ENCODE results near the gene IL2RA.

Gene IL2RA

GRCh38 chr10:6036861-6037321 is 25.3 kb downstream of the IL2RA start:
- no peak for DNase-seq

GRCh38 chr10:6035931-6036575 is 26.1 kb downstream of the IL2RA start:
- Mint-ChIP-seq H3K27ac (peak overlapping the region; percentile 89), H3K4me3 (no peak overlapping the region), H3K9me3 (peaks cover 5% of the 10 kb centered on the region), H3K27me3 (no peaks in the 10 kb centered on the region), H3K36me3 (peaks cover 79% of the 10 kb centered on the region), H3K4me1 (peaks cover 74% of the 10 kb centered on the region)
- CTCF ChIA-PET, result interaction anchor here (1.1 to 1.3 kb wide), 2 partner anchors 13 to 60 kb away, joined by 3 read pairs; no protein-coding TSS in a partner anchor
- DNase-seq, result peak; percentile 14

More at GRCh38 chr10:6036861-6037321, 25.3 kb downstream of the IL2RA start:
- Mint-ChIP-seq H3K4me1 (peaks cover 81% of the 10 kb centered on the region), H3K9me3 (peaks cover 5% of the 10 kb centered on the region), H3K4me3 (no peak overlapping the region), H3K27me3 (no peaks in the 10 kb centered on the region), H3K27ac (peak overlapping the region; percentile 89), H3K36me3 (peaks cover 78% of the 10 kb centered on the region)
- CTCF ChIA-PET, result interaction anchor here (1.3 to 2.1 kb wide), 2 partner anchors 14 to 49 kb away, joined by 3 to 6 read pairs; no protein-coding TSS in a partner anchor

GRCh38 chr10:6035101-6035834 is 26.9 kb downstream of the IL2RA start:
- no peak overlapping the region for H3K4me3 Mint-ChIP-seq
- no peaks in the 10 kb centered on the region for H3K27me3 Mint-ChIP-seq
- DNase-seq, result peak; percentile 19
- peaks cover 82% of the 10 kb centered on the region for H3K36me3 Mint-ChIP-seq
- peaks cover 72% of the 10 kb centered on the region for H3K4me1 Mint-ChIP-seq
- H3K27ac Mint-ChIP-seq, result no peak overlapping the region
- CTCF ChIA-PET, result interaction anchor here (1.1 kb wide), 1 partner anchor 60 kb away, joined by 3 read pairs; no protein-coding TSS in a partner anchor
- H3K9me3 Mint-ChIP-seq, result peaks cover 11% of the 10 kb centered on the region

GRCh38 chr10:6034371-6034770 is 27.8 kb downstream of the IL2RA start:
- DNase-seq, result no peak
- no peak overlapping the region for H3K4me3 Mint-ChIP-seq
- peaks cover 79% of the 10 kb centered on the region for H3K36me3 Mint-ChIP-seq
- no peaks in the 10 kb centered on the region for H3K27me3 Mint-ChIP-seq
- peaks cover 15% of the 10 kb centered on the region for H3K9me3 Mint-ChIP-seq
- H3K4me1 Mint-ChIP-seq, result peaks cover 68% of the 10 kb centered on the region
- H3K27ac Mint-ChIP-seq, result no peak overlapping the region
- CTCF ChIA-PET, result interaction anchor here (0.7 to 1.4 kb wide), 2 partner anchors 15 to 698 kb away, joined by 3 to 5 read pairs; no protein-coding TSS in a partner anchor

- Mint-ChIP-seq H3K36me3 (peaks cover 75% of the 10 kb centered on the region), H3K27ac (no peak overlapping the region), H3K27me3 (no peaks in the 10 kb centered on the region), H3K9me3 (peaks cover 11% of the 10 kb centered on the region), H3K4me1 (peaks cover 63% of the 10 kb centered on the region), H3K4me3 (no peak overlapping the region)
- no peak for DNase-seq
- CTCF ChIA-PET, result interaction anchor here (0.7 to 1.4 kb wide), 4 partner anchors 11 to 698 kb away, joined by 3 to 5 read pairs (median 4); no protein-coding TSS in a partner anchor
Observed at GRCh38 chr10:6033954-6034353, 28.2 kb downstream of the IL2RA start.

- Mint-ChIP-seq H3K9me3 (peaks cover 10% of the 10 kb centered on the region), H3K27me3 (no peaks in the 10 kb centered on the region), H3K27ac (peak overlapping the region; percentile 60), H3K4me1 (peaks cover 56% of the 10 kb centered on the region), H3K36me3 (peaks cover 69% of the 10 kb centered on the region), H3K4me3 (no peak overlapping the region)
- no peak for DNase-seq
- CTCF ChIA-PET, result interaction anchor here (1.4 kb wide), 1 partner anchor 59 kb away, joined by 3 read pairs; no protein-coding TSS in a partner anchor
Observed at GRCh38 chr10:6030940-6031339, 31.2 kb downstream of the IL2RA start.

GRCh38 chr10:6030217-6030616 is 31.9 kb downstream of the IL2RA start:
- H3K9me3 Mint-ChIP-seq, result peaks cover 10% of the 10 kb centered on the region
- peaks cover 53% of the 10 kb centered on the region for H3K4me1 Mint-ChIP-seq
- H3K27me3 Mint-ChIP-seq, result no peaks in the 10 kb centered on the region
- peaks cover 66% of the 10 kb centered on the region for H3K36me3 Mint-ChIP-seq
- H3K4me3 Mint-ChIP-seq, result no peak overlapping the region
- H3K27ac Mint-ChIP-seq, result no peak overlapping the region
- no peak for DNase-seq
- CTCF ChIA-PET, result interaction anchor here (1.4 kb wide), 1 partner anchor 60 kb away, joined by 3 read pairs; no protein-coding TSS in a partner anchor

GRCh38 chr10:6027929-6028328 is 34.2 kb downstream of the IL2RA start:
- CTCF ChIA-PET, result interaction anchor here (0.8 to 1.3 kb wide), 2 partner anchors 13 to 23 kb away, joined by 4 to 5 read pairs; no protein-coding TSS in a partner anchor
- no peak overlapping the region for H3K4me3 Mint-ChIP-seq

GRCh38 chr10:6025683-6026255 is 36.4 kb downstream of the IL2RA start:
- H3K27me3 Mint-ChIP-seq, result no peaks in the 10 kb centered on the region
- H3K9me3 Mint-ChIP-seq, result peaks cover 9% of the 10 kb centered on the region
- H3K36me3 Mint-ChIP-seq, result peaks cover 75% of the 10 kb centered on the region
- H3K27ac Mint-ChIP-seq, result no peak overlapping the region
- CTCF ChIA-PET, result interaction anchor here (0.7 kb wide), 2 partner anchors 61 to 128 kb away, joined by 3 read pairs; no protein-coding TSS in a partner anchor
- H3K4me3 Mint-ChIP-seq, result no peak overlapping the region
- H3K4me1 Mint-ChIP-seq, result peaks cover 49% of the 10 kb centered on the region
- no peak for DNase-seq

More at GRCh38 chr10:6027929-6028328, 34.2 kb downstream of the IL2RA start:
- DNase-seq, result no peak
- Mint-ChIP-seq H3K27ac (peak overlapping the region; percentile 68), H3K4me1 (peaks cover 42% of the 10 kb centered on the region), H3K9me3 (peaks cover 10% of the 10 kb centered on the region), H3K27me3 (no peaks in the 10 kb centered on the region), H3K36me3 (peaks cover 66% of the 10 kb centered on the region)

- H3K27ac Mint-ChIP-seq, result peak overlapping the region; percentile 60
Observed at GRCh38 chr10:6024334-6024682, 37.9 kb downstream of the IL2RA start.

GRCh38 chr10:6023661-6024333 is 38.4 kb downstream of the IL2RA start:
- CTCF ChIA-PET, result interaction anchor here (0.8 to 1.0 kb wide), 2 partner anchors 20 to 62 kb away, joined by 3 read pairs; no protein-coding TSS in a partner anchor
- peaks cover 83% of the 10 kb centered on the region for H3K36me3 Mint-ChIP-seq

More at GRCh38 chr10:6024334-6024682, 37.9 kb downstream of the IL2RA start:
- no peaks in the 10 kb centered on the region for H3K9me3 Mint-ChIP-seq
- CTCF ChIA-PET, result interaction anchor here (0.8 kb wide), 1 partner anchor 21 kb away, joined by 3 read pairs; no protein-coding TSS in a partner anchor
- peaks cover 78% of the 10 kb centered on the region for H3K36me3 Mint-ChIP-seq
- H3K4me1 Mint-ChIP-seq, result peaks cover 44% of the 10 kb centered on the region
- no peak overlapping the region for H3K4me3 Mint-ChIP-seq
- DNase-seq, result no peak
- no peaks in the 10 kb centered on the region for H3K27me3 Mint-ChIP-seq

GRCh38 chr10:6022660-6023059 is 39.5 kb downstream of the IL2RA start:
- Mint-ChIP-seq H3K27ac (no peak overlapping the region), H3K27me3 (no peaks in the 10 kb centered on the region), H3K4me1 (peaks cover 40% of the 10 kb centered on the region), H3K9me3 (no peaks in the 10 kb centered on the region), H3K36me3 (peaks cover 82% of the 10 kb centered on the region), H3K4me3 (no peak overlapping the region)
- no peak for DNase-seq
- CTCF ChIA-PET, result interaction anchor here (1.0 kb wide), 2 partner anchors 14 to 63 kb away, joined by 3 read pairs; no protein-coding TSS in a partner anchor

More at GRCh38 chr10:6023661-6024333, 38.4 kb downstream of the IL2RA start:
- H3K27ac Mint-ChIP-seq, result peak overlapping the region; percentile 60
- peaks cover 48% of the 10 kb centered on the region for H3K4me1 Mint-ChIP-seq
- H3K27me3 Mint-ChIP-seq, result no peaks in the 10 kb centered on the region
- no peak for DNase-seq
- no peaks in the 10 kb centered on the region for H3K9me3 Mint-ChIP-seq
- H3K4me3 Mint-ChIP-seq, result no peak overlapping the region

GRCh38 chr10:6020826-6021225 is 41.3 kb downstream of the IL2RA start:
- peak overlapping the region; percentile 62 for H3K27ac Mint-ChIP-seq
- H3K4me3 Mint-ChIP-seq, result no peak overlapping the region
- H3K27me3 Mint-ChIP-seq, result no peaks in the 10 kb centered on the region
- no peaks in the 10 kb centered on the region for H3K9me3 Mint-ChIP-seq
- peaks cover 42% of the 10 kb centered on the region for H3K4me1 Mint-ChIP-seq
- no peak for DNase-seq
- CTCF ChIA-PET, result no interaction called here
- H3K36me3 Mint-ChIP-seq, result peaks cover 82% of the 10 kb centered on the region

Data from activated naive CD4-positive, alpha-beta T cell treated with anti-CD3 and anti-CD28 coated beads, Interleukin-2, amount 10 ng/mL, durations not matched to agents 7 days and 5 days (primary cell).